GM19238 (cell line): Measurements from ENCODE around the gene MACROD2.

Experiments used
- DNase-seq: peaks from one replicate; pipeline ENCODE4 v3.0.0; 2011; ENCODE audit warnings: low spot score; ENCODE audit not compliant: insufficient read length

MACROD2 gene

GRCh38 chr20:14643556-14643955 lies 648.2 kb downstream of the MACROD2 start:
- DNase-seq = no peak

GRCh38 chr20:14644306-14645097 lies 649.2 kb downstream of the MACROD2 start:
- no peak for DNase-seq

- DNase-seq = no peak
These were observed 651.7 kb downstream of the MACROD2 start for GRCh38 chr20:14647016-14647415.

DNA sequence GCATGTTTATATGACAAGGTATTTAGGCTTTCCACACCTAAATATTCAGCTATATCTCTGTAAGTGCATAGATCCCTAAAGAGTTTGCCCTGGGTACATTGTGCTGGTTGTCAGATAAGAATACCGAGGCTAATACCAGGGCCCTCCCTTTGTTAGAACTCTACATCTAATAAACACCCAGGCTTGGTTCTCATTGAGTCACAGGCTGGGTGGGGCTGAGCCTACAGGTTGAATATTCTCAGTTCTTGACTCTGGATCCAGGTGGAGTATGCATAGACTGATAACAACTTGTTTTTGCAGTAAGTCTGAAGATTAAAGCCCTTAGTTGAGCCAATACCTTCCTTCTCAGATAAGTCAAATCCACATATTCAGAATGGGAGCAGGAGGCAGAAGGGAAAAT lies 654.3 kb downstream of the MACROD2 start:
- DNase-seq = no peak

DNA sequence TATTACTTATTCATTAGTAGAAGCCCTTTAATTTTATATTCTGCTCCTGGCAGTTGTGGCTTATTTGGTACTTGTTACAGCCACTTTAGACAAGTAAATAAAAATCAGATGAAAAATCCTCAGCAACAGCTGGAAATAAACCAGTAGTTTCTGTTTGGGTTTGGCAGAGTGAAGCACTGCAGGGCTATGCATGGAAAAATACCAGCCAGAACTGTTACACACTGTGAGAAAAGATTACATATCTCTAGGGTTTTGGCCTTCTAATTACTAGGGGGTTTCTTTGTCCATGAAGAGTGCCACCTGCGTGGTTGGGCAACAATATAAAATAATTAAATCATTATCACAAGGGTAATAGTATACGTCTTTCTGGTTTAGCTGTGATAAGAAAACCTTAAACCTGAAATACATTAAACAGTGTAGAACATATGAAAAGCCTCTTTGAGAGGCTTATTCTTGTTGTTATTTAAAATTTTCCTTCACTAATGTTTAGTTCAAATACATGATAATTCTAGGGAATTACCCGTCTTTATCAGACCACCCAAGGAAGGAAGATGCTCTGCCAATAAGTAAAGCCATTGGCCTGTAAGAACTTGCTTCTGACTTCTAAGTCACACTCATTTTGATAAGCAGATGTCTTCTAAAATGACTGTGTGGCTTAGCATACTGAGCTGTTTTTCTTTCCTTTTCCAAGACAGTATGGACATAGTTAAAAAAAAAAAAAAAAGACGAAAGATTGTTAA lies 662.1 kb downstream of the MACROD2 start:
- no peak for DNase-seq

DNA sequence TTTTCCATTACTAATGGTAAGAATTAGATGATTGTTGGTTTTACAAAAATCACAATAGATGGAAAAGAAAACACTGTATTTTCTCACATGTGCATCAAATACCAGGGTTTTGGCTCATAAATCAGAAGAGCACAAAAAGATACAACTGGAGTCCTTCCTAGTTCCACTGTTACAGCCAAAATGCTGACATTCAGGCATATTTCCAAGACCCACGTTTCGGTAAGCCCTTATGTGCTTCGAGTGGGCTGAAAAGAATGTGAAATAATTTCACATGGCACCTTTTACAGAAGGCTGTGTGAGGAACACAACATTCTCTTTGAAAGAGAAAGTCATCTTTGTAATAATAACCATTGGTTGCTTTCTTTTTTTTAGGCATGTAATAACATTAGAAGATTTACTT lies 668.8 kb downstream of the MACROD2 start:
- DNase-seq = no peak

DNA sequence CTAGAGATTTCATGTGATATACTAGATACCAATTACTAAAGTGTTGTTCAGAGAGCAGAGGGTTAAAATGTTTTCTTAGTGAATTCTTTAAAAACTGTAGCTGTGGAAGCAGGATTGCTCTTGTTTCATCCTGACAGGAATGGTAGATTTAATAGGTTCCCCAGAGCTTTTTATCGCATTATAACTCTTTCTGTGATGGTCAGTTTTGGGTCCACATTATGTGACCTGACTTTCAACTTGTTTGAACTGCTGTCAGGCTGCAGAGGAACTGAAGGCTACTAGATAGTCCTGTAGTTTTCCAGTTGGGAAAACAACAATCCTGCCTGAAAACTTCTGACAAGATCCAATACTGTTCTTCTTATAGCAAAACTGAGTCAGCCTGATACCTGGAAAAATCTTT lies 671.4 kb downstream of the MACROD2 start:
- DNase-seq = no peak

- DNase-seq = no peak
These were observed 671.9 kb downstream of the MACROD2 start for GRCh38 chr20:14667226-14667625.

DNA sequence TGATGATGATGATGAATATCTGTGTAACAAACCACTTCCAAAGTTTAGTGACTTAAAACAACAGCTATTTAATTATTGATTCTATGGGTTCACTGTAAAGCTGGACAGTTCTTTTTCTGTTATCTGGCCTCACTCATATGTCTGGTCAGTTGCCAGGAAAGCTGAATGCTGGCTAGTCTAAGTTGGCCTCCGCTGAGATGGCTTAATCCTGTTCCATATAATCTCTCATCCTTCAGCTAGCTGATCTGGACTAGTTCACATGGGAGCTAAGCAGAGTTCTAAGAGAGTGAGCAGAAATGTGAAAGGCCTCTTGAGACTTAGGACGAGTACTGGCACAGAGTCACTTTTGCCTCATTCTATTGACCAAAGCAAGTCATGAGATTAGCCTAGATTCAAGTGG lies 676.8 kb downstream of the MACROD2 start:
- no peak for DNase-seq

GRCh38 chr20:14673164-14673563 lies 677.8 kb downstream of the MACROD2 start:
- no peak for DNase-seq

- no peak for DNase-seq
These were observed 682.1 kb downstream of the MACROD2 start for GRCh38 chr20:14677455-14677854.

DNA sequence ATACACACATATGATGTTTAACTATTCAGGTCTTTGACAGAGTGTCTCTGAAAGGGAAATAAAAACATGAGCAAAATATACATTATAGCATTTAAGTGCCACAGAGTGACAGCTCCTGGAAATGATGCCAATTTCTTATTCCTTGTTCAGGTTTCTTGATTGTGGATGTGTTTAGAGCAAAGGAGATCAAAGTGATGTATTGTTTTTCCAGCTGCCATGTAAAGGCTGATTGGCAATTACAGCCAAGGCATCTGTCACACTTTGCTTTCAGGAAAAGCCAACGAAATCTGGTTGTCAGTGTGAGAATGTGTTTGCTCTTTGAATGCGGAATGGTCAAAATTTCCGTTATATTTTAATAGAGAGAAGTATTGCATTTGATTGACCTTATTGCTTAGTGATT lies 689.9 kb downstream of the MACROD2 start:
- DNase-seq = no peak

GRCh38 chr20:14687313-14687712 lies 692.0 kb downstream of the MACROD2 start:
- DNase-seq = no peak

GRCh38 chr20:14688005-14688404 lies 692.7 kb downstream of the MACROD2 start:
- no peak for DNase-seq

DNA sequence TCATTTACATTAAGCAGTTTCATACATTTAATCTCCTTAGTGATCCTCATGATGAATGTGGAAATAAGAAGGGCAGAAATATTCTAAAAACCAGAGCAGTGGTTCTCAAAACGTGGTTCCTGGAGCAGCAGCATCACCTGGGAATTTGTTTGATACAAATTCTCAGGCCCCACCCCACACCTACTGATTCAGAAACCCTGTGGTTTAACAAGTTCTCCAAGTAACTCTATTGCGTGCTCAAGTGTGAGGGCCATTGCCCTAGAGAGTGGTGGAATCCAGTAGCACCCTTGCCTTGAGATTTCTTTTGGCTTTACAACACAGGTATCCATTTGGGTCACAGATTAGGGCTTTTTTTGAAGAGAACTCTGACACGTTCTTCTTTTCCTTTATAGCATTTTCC lies 696.7 kb downstream of the MACROD2 start:
- DNase-seq = no peak

DNA sequence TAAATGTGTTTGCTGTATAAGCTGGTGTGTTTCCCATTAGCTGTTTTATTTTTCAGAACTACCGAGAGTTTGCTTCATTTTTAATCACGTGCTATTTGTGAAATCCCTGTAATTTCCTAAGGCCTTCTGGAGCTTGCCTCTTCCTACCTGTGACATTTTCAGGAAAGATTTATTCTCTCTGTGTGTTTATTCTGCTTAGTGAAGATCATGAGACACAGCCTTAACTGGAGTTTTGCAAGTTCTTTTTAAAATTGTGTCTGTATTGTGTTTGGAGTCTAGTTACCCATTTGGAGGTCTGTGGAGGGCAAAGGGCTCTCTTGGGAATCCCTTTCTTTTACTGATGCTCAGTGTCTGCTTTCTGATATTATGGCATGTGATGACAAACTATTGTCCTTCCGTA lies 701.2 kb downstream of the MACROD2 start:
- DNase-seq = no peak

DNA sequence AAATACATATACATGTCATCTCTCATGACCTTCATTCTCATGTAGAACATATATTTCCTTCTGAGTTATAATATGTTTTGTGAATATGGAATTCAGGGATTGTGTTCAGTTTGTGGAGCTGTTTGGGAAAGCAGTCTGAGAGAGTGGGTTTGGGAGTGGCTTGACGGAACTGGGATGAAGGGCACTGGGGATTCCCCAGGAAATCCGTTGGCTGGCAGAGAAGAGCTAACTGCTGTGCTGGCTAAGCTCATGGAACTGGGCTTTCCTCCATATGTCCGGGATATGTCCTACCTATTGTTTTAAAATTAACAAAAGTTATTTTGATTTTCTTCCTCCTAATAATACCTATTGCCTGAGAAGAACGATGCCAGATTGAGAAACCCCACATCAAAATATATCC lies 701.6 kb downstream of the MACROD2 start:
- no peak for DNase-seq

- no peak for DNase-seq
These were observed 702.8 kb downstream of the MACROD2 start for GRCh38 chr20:14698125-14698524.

- no peak for DNase-seq
These were observed 703.5 kb downstream of the MACROD2 start for GRCh38 chr20:14698605-14699373.

DNA sequence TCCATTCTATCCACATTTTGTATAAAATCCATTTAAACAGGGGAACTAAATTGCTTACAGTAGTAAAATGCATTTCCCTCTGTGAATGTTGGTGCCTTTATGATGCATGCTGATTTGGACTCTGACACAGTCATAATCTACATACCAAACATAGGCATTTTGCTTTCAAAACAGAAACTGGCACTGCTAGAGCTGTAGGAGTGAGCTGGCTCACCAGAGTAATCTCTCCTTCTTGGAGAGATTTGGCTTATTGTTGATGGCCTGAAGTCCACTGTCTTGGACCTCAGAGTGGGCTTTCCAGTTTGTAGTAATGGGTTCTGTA lies 705.3 kb downstream of the MACROD2 start:
- DNase-seq = no peak

DNA sequence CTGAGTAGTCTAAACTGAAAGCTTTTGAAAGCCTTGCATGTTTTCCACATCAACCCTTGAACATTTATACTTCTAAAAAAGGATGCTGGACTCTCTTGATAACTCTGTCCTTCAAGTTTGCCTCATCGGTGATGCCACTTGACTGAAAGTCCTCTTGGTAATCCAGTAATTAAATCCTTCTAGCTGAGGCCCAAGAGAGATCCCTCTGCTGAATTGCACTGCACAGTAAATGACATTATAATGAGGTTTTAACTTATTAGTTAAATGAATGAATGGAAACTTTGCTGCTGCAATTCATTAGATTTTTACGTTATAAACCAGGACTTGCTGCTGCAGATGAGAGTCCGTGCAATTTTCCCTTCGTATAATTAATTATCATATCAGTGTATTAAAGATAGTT lies 706.0 kb downstream of the MACROD2 start:
- DNase-seq = no peak

GRCh38 chr20:14706555-14706954 lies 711.2 kb downstream of the MACROD2 start:
- DNase-seq = no peak
